Right lobe of liver (tissue), 6 donors: ENCODE data around the gene ZNF91. TPM values are rescaled to one million over a fixed set of nuclear protein-coding genes. Genes with fewer than 3 reads are reported as not detected.

Experiments used
- ATAC-seq, 4 donors: fragments of 200-7000 bp; cut with Tn5 transposase; one replicate each; pipeline ENCODE4 v1.9.1; 2020; ENCODE audit warnings: mild to moderate bottlenecking in 4 of 4, moderate library complexity in 4 of 4
- DNase-seq, 3 donors: peaks; one replicate each; pipeline ENCODE4 v3.0.0-alpha.2; 2020
- H3K27ac ChIP-seq, 3 donors: fragments of 200-600 bp; one replicate each; pipeline ENCODE4 v1.8.0; 2022
- H3K27me3 ChIP-seq, 2 donors: fragments of 200-600 bp; one replicate each; pipeline ENCODE4 v1.8.0; 2022
- H3K36me3 ChIP-seq, 4 donors: fragments of 200-600 bp; sonication (generic) in 1 of 4; one replicate each; pipeline versions ENCODE4 v1.5.1 to v1.8.0; 2017 to 2022; ENCODE audit warnings: control low read depth in 1 of 4
- H3K4me1 ChIP-seq, 4 donors: fragments of 200-600 bp; sonication (generic) in 1 of 4; one replicate each; pipeline versions ENCODE4 v1.5.1 to v1.8.0; 2017 to 2022; ENCODE audit warnings: control low read depth in 1 of 4
- H3K4me3 ChIP-seq, 3 donors: fragments of 200-600 bp; one replicate each; pipeline ENCODE4 v1.8.0; 2022
- H3K9me3 ChIP-seq, 4 donors: fragments of 200-600 bp; sonication (generic) in 1 of 4; one replicate each; pipeline versions ENCODE4 v1.5.1 to v1.8.0; 2017 to 2022; ENCODE audit warnings: control low read depth in 1 of 4
- POLR2A ChIP-seq: fragments of 450-650 bp; IDR thresholded peaks from one replicate; pipeline ENCODE4 v1.6.1; 2017; ENCODE audit warnings: antibody characterized with exemption, mild to moderate bottlenecking
- WGBS: methylation state at CpG from one replicate; pipeline ENCODE4 v1.1.6; 2018; ENCODE audit warnings: low coverage, low lambda C conversion rate; ENCODE audit not compliant: insufficient coverage; ENCODE audit errors: missing lambda C conversion rate; 5-methylcytosine and 5-hydroxymethylcytosine counted together
- intact Hi-C, 2 donors: fragments of 100-400 bp; cut with DNase I; formaldehyde crosslinking; loops; one replicate each; pipeline versions ENCODE4 v1.11.2 to v1.14.1; 2022
- total RNA-seq, 6 experiments: library from RNA; depleted of rRNA in 2 of 6; stranded (reverse); fragments of >200 nt in 2 of 6; fragmentation: NEBNext Ultra II Directional in 3 of 6; extraction: Animal tissue kit (Norgen Biotek cat#: 25700) in 3 of 6; gene quantifications; one replicate each; pipeline versions ENCODE4 v1.1.0 to v1.2.4, GENCODE V29; 2016 to 2023
- TF ChIP-seq, protein P1 (sequence below), 4 donors: fragments of 200-600 bp in 3 of 4; fragments of 450-650 bp in 1 of 4; IDR thresholded peaks; one replicate each; pipeline versions ENCODE4 v1.5.1 to v1.8.0; 2016 to 2022; ENCODE audit warnings: antibody characterized with exemption in 4 of 4, mild to moderate bottlenecking in 2 of 4
- donor health status: DM: no; HTN: yes; CAD: no.
- donor health status: DM: no; HTN: no; CAD: no.
- donor health status: DM: no; HTN: no; CAD: no.
- donor health status: DM: no; HTN: yes; CAD: no.
- donor health status: DM: no; HTN: yes; CAD: no.

The ZNF91 gene
- total RNA-seq, 6 experiments from 2014 or later, result 14.4 to 21.0 (median 18.3) TPM

GRCh38 chr19:23403581-23404324, 8.5 kb upstream of the ZNF91 start:
- H3K36me3 ChIP-seq, result no peaks in the 10 kb centered on the region
- ATAC-seq (peak in 1 of 4 donors; percentile 32), DNase-seq (no peak)
- H3K27ac ChIP-seq, result no peak overlapping the region
- H3K4me3 ChIP-seq, result no peak overlapping the region
- no peak for TF ChIP-seq POLR2A
- TF ChIP-seq, protein P1, sequence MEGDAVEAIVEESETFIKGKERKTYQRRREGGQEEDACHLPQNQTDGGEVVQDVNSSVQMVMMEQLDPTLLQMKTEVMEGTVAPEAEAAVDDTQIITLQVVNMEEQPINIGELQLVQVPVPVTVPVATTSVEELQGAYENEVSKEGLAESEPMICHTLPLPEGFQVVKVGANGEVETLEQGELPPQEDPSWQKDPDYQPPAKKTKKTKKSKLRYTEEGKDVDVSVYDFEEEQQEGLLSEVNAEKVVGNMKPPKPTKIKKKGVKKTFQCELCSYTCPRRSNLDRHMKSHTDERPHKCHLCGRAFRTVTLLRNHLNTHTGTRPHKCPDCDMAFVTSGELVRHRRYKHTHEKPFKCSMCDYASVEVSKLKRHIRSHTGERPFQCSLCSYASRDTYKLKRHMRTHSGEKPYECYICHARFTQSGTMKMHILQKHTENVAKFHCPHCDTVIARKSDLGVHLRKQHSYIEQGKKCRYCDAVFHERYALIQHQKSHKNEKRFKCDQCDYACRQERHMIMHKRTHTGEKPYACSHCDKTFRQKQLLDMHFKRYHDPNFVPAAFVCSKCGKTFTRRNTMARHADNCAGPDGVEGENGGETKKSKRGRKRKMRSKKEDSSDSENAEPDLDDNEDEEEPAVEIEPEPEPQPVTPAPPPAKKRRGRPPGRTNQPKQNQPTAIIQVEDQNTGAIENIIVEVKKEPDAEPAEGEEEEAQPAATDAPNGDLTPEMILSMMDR (IDR thresholded peaks at IDR 0.05), result peak in 1 of 4 donors; percentile 13
- intact Hi-C loops, result no loop called here
- no peaks in the 10 kb centered on the region for H3K4me1 ChIP-seq
- H3K9me3 ChIP-seq, result no peaks in the 10 kb centered on the region
- no CpG with 5 or more reads among the region's 4 CpGs for WGBS
- no peaks in the 10 kb centered on the region for H3K27me3 ChIP-seq

DNA sequence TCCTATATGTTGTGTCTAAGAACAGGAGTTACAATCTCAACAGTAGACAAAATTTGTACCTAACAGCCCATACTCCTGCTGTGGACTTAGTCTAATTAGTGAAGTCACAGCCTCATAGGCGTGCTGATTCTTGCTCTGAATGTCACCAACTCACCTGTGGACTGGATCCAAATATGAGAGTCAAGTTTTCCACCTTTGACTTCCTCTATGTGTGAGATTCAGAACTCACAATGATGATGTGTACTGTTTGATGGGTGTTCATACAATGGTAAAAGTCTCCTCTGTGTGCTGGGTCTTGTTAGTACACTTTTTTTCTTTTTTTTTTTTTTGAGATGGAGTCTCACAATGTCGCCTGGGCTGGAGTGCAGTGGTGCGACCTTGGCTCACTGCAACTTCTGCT, 7.8 kb upstream of the ZNF91 start:
- H3K4me1 ChIP-seq, result no peaks in the 10 kb centered on the region
- WGBS, result 49% methylated on average over 3 of the region's 3 CpGs

GRCh38 chr19:23402388-23402787, 7.1 kb upstream of the ZNF91 start:
- no peak for ATAC-seq
- DNase-seq, result no peak
- no peaks in the 10 kb centered on the region for H3K36me3 ChIP-seq
- intact Hi-C loops, result no loop called here
- no peak overlapping the region for H3K4me3 ChIP-seq
- WGBS, result 86% methylated on average over 2 of the region's 2 CpGs
- TF ChIP-seq POLR2A, result no peak
- TF ChIP-seq, protein P1 (IDR thresholded peaks at IDR 0.05), result no peak
- no peak overlapping the region for H3K27ac ChIP-seq
- no peaks in the 10 kb centered on the region for H3K4me1 ChIP-seq
- H3K9me3 ChIP-seq, result no peaks in the 10 kb centered on the region
- H3K27me3 ChIP-seq, result no peaks in the 10 kb centered on the region

More for the DNA sequence above, 7.8 kb upstream of the ZNF91 start:
- no peak for ATAC-seq
- Histone ChIP-seq H3K36me3 (no peaks in the 10 kb centered on the region), H3K4me3 (no peak overlapping the region), H3K27me3 (no peaks in the 10 kb centered on the region), H3K9me3 (no peaks in the 10 kb centered on the region), H3K27ac (no peak overlapping the region)
- intact Hi-C loops, result no loop called here
- DNase-seq, result no peak
- no peak for TF ChIP-seq POLR2A
- TF ChIP-seq, protein P1 (IDR thresholded peaks at IDR 0.05), result no peak

DNA sequence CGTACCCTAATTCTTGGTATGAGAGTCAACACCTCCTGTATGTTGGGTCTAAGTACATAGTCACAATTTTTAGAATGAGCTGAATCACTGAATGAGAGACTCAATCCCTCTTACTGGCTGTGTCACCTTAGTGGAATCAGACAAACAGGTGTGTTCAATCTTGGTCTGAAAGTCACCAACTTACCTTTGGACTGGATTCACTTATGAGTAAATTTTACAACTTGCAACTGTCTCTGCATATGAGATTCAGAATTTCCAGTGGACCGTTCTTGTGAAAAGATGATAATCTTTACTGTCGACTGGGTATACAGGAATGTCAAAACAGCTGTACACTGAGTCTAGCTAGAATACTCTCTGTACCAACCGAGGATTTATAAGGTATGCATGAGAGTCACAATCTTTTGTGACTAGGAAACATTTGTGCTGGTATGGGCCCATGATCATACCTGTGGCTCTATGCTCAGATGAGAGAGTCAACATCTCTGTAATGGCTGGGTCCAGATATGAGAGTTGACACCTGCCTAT, 5.9 kb upstream of the ZNF91 start:
- Histone ChIP-seq H3K4me3 (no peak overlapping the region), H3K36me3 (no peaks in the 10 kb centered on the region), H3K9me3 (no peaks in the 10 kb centered on the region), H3K27me3 (no peaks in the 10 kb centered on the region), H3K4me1 (no peaks in the 10 kb centered on the region), H3K27ac (no peak overlapping the region)
- TF ChIP-seq, protein P1 (IDR thresholded peaks at IDR 0.05), result no peak
- no peak for TF ChIP-seq POLR2A
- ATAC-seq (no peak), DNase-seq (no peak)
- WGBS, result 80% methylated on average over 3 of the region's 4 CpGs
- intact Hi-C loops, result no loop called here
